K562 (cell line): Measurements from ENCODE around the gene CAMK2G. TPM values are rescaled to one million over a fixed set of nuclear protein-coding genes. Genes with fewer than 3 reads are reported as not detected.

Experiments
- ELF4 ChIP-seq: fragments of 450-650 bp; formaldehyde crosslinking; IDR thresholded peaks from 2 replicates; pipeline ENCODE4 v1.4.0; 2022; ENCODE audit warnings: missing genetic modification characterization
- GTF2E2 ChIP-seq: fragments of 200-800 bp; sonication (Bioruptor generic); IDR thresholded peaks from 2 replicates; pipeline ENCODE4 v1.6.1; 2016; ENCODE audit warnings: missing genetic modification characterization, missing compliant biosample characterization
- PHF20 ChIP-seq: fragments of 450-650 bp; IDR thresholded peaks from 2 replicates; pipeline ENCODE4 v1.6.1; 2018; ENCODE audit not compliant: partially characterized antibody
- SIN3B ChIP-seq: fragments of 450-650 bp; IDR thresholded peaks from 2 replicates; pipeline ENCODE4 v1.6.1; 2017; ENCODE audit warnings: low read depth, mild to moderate bottlenecking, moderate library complexity
- SUPT5H ChIP-seq: fragments of 450-650 bp; IDR thresholded peaks from 2 replicates; pipeline ENCODE4 v1.6.1; 2016
- TCF7 ChIP-seq: sonication (generic); IDR thresholded peaks from 2 replicates; pipeline ENCODE4 v1.6.1; 2016; ENCODE audit warnings: antibody characterized with exemption, borderline replicate concordance
- ZBTB40 ChIP-seq, 2 experiments: fragments of 450-650 bp in 1 of 2; sonication (generic) in 1 of 2; formaldehyde crosslinking in 1 of 2; IDR thresholded peaks; 2 replicates each; pipeline versions ENCODE4 v1.7.1 to v1.9.0; 2016 to 2022; ENCODE audit warnings: inconsistent platforms in 1 of 2, mild to moderate bottlenecking in 1 of 2, missing genetic modification reagents in 1 of 2
- ZBTB9 ChIP-seq: fragments of 450-650 bp; formaldehyde crosslinking; IDR thresholded peaks from 2 replicates; pipeline ENCODE4 v1.4.0; 2020; ENCODE audit warnings: mild to moderate bottlenecking, moderate library complexity
- ZMIZ1 ChIP-seq, 2 experiments: fragments of 150-350 bp in 1 of 2; IDR thresholded peaks; 2 replicates each; pipeline ENCODE4 v1.6.1; 2012 to 2016; ENCODE audit warnings: low read depth in 2 of 2, low read length in 2 of 2, mild to moderate bottlenecking in 1 of 2, moderate library complexity in 1 of 2
- ZNF280A ChIP-seq: fragments of 450-650 bp; IDR thresholded peaks from 2 replicates; pipeline ENCODE4 v1.6.1; 2018; ENCODE audit warnings: mild to moderate bottlenecking, low read depth; ENCODE audit not compliant: partially characterized antibody
- ZNF57 ChIP-seq: fragments of 450-650 bp; formaldehyde crosslinking; IDR thresholded peaks from 2 replicates; pipeline ENCODE4 v1.4.0; 2020; ENCODE audit warnings: mild to moderate bottlenecking, moderate library complexity
- polyA plus RNA-seq, 8 experiments: library from polyadenylated mRNA; depleted of rRNA in 4 of 8; stranded (reverse) in 5 of 8; unstranded in 3 of 8; fragments of >200 nt; fragmentation: Nextera tagmentation in 2 of 8; fragmentation: Illumina TruSeq in 1 of 8; extraction: Ambion mirVana in 2 of 8; extraction: Trizol in 1 of 8; gene quantifications; 2 replicates each; pipeline versions ENCODE4 v1.2.1 to v1.2.3, GENCODE V29; 2011 to 2014; ENCODE audit warnings: inconsistent platforms in 1 of 8, missing spikeins in 1 of 8
- total RNA-seq, 7 experiments: library from RNA; depleted of rRNA in 6 of 7; stranded (reverse); fragments of >200 nt in 6 of 7; fragmentation: Illumina TruSeq in 2 of 7; extraction: Trizol in 2 of 7; gene quantifications; 2 replicates each; pipeline versions ENCODE4 v1.2.1 to v1.2.3, GENCODE V29; 2011 to 2021; ENCODE audit warnings: low replicate concordance in 1 of 7

Gene CAMK2G
- total and polyA plus RNA-seq, 9 of the 15 experiments (the other 6 are each of a cell fraction or from before 2014, with no cell fraction given): 9.0 to 37.9 (median 32.6) TPM

DNA sequence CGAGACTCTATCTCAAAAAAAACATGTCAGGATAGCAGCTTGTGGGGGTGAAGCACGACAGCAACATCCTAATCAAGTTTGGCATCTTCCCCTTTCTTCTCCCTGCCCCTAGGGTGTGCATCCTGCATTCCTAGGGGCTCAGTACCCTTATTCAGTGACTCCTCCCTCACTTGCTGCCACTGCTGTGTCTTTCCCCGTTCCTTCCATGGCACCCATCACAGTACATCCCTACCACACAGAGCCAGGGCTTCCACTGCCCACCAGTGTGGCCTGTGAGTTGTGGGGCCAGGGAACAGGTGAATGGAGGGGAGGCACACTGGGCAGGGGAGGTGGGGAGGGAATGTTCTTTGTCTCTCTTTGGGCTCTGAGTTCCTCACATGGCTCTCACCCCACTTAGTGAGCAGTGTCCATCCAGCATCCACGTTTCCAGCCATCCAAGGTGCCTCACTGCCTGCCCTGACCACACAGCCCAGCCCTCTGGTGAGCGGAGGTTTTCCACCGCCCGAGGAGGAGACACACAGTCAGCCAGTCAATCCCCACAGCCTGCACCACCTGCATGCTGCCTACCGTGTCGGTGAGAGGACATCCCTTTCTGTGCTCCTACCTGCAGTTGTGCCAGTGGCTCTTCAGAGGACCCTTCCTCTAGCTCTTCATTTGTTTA is 74.3 kb downstream of the CAMK2G start (continued):
- TF ChIP-seq ZBTB9 (CRISPR knock-in tag) (no peak), SIN3B (no peak), ZBTB40 (IDR thresholded peaks at IDR 0.05) (no peak), ZBTB40 (CRISPR knock-in tag; IDR thresholded peaks at IDR 0.05) (no peak), PHF20 (no peak), GTF2E2 (tag) (no peak), ZMIZ1 (IDR thresholded peaks at IDR 0.05; ENCODE audit: low read depth in 2 of 2, low read length in 2 of 2) (no peak), ZNF280A (no peak), ELF4 (CRISPR knock-in tag) (peak; percentile 65; the same call in 1 of the 2 replicates), ZNF57 (CRISPR knock-in tag) (no peak), SUPT5H (peak; percentile 61), TCF7 (no peak)
